ENCODE measurements around the gene RTN4RL1.
A peak's percentile ranks its signal among the peaks of the same experiment; 100 is the strongest.

The RTN4RL1 gene

GRCh38 chr17:1919201-1919600 lies 105.9 kb downstream of the RTN4RL1 start:
- DNase-seq (ENCODE audit: low spot score) = no peak

- DNase-seq (ENCODE audit: low spot score) = no peak
Measured at GRCh38 chr17:1918346-1919162, 106.6 kb downstream of the RTN4RL1 start.

DNA sequence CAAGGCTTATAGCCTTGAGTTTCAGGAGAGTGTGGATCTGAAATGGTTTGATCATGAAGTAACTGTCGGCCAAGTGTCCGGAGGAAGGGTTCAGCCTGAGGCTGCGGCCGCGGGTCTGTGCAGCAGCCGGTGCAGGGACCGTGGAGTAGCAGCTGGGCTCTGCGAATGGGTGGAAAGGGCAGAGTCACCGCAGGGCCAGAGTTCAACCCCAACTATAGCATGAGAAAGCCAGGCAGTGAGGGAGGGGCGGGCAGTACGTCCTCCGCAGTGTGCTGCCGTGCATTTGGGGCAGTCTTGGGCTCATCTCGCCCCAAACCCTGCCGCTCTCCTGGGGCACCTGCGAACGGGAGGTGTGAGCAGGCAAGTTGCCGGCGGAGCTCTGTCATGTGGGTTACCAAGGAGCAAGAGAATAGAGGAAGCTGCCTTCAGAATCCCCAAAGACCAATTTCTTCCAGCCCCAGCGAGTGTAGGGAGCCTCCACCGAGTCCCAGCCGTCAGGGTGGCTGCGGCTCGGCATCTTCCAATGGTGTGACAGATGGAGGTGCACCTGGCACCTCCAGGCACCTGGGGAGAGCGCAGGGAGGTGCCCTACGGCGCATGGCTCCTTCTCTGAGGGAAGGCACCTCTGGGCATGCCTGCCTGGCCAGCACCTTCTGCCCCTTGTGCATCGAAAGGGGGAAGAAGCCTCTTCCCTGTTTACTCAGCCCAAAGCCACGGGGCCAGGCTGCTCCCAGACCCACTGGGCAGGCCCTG lies 108.0 kb downstream of the RTN4RL1 start:
- no peak for DNase-seq (ENCODE audit: low spot score)

GRCh38 chr17:1916316-1916715 lies 108.8 kb downstream of the RTN4RL1 start:
- DNase-seq (ENCODE audit: low spot score) = no peak

DNA sequence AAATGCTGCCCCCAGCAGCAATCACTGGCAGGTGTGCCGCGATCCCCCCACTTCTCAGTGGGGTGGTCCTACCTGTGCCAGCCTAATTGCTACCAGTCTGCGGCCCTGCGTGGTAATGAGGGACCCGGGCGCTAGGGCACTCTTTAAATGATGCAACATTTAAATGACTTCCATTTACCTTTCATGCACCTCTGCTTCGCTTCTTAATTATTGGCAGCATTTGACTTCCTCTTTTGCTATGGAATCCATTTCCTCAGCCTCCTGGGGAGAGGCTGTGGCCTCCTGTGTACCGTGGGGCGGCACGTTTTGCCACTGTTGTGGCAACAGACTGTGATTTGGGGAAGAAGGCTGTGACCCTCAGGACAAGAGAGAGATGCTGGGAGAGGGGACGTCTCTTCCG lies 109.2 kb downstream of the RTN4RL1 start:
- DNase-seq (ENCODE audit: low spot score) = no peak

GRCh38 chr17:1914661-1915083 lies 110.5 kb downstream of the RTN4RL1 start:
- DNase-seq (ENCODE audit: low spot score) = no peak

DNA sequence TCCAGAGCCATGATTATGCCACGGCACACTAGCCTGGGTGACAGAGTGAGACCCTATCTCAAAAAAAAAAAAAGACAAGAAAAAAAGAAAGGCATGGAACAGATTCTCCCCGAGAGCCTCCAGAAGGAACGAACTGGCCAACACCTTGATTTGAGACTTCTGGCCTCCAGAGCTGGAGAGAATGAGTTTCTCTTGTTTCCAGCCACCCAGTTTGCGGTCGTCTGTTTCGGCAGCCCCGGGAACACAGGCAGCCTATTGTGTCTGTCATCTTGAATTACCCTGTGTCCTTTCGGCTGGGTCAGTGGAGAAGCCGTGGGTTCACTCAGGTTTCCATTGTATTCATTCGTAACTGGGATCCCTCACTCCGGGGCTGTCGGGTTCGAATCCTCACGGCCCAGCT lies 111.4 kb downstream of the RTN4RL1 start:
- DNase-seq (ENCODE audit: low spot score) = no peak

- no peak for DNase-seq (ENCODE audit: low spot score)
Measured at GRCh38 chr17:1912146-1912545, 113.0 kb downstream of the RTN4RL1 start.

DNA sequence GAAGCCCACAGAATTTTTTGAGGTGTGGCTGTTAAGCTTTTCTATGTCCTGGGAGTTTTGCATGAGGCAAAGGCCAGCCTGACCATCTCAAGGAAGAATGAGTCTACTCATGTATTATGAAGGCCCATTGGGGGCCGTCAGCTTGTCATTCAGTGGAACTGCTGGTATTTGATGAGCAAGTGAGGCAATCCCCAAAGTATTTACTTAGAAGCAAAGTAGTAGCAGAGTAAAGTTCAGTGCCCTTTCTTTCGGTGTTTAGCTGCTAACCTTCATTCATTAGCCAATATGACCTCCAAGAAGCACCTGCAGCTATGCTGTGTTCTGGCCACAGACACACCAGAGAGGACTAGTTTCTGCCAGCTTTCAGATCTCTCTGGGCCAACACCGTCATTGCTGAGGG lies 115.1 kb downstream of the RTN4RL1 start:
- no peak for DNase-seq (ENCODE audit: low spot score)

GRCh38 chr17:1908699-1909309 lies 116.3 kb downstream of the RTN4RL1 start:
- DNase-seq (ENCODE audit: low spot score) = peak; percentile 86

DNA sequence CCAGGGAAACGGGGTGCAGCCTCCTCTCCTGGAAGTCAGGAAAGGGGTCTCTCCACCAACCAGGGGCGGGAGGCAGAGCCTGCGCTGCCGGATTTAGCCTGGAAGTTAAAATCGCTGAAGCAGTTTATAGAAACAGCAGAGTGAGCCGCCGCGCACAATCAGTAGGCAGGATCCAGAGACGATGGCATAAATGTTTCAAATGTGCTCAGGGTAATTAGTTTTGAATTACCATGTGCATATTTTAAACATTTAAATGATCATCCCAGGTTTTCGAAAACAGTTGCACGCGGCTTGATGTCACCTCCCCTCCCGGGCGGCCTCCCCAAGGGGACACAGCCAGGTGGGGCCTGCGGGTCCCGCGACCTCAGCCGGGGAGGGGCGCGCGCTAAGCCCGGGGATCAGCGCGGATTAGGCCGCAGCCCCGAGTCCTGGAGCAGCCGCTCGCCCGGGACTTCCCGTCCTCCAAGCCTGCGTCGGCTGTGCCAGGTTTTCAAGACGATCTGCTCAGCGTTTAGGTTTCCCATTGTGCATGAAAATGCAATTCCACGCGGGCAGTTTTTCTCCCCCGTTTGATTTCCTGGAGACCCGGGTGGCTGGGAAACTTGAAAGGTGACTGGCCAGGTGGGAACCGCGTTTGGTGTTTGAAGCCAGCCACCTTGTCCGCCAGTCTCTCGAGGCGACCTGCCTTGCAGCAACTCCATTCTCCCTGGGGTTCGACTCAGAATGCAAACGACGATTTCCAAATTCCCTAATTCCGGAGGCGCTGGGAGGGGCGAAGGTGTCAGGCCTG lies 117.0 kb downstream of the RTN4RL1 start:
- DNase-seq (ENCODE audit: low spot score) = peak; percentile 60

DNA sequence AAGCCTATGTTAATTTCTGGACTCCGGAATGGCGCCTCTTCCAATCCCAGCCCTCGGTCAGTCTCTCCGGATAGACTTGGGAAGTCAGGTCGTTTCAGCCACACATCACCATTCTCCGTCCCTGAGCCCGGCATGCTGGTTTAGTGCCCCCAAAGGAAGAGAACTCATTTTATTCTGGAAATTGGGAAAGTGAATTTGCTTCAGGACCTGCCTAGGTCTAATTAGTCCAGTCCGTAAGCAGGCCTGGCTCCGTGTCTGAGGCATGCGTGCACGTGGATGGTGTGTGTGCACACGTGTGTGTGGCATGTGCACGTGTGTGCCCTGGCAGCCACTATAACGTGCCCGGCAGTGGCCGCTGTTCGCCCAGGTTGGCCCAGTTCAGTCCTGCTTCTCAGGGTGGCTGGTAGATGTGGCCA lies 117.9 kb downstream of the RTN4RL1 start:
- no peak for DNase-seq (ENCODE audit: low spot score)

DNA sequence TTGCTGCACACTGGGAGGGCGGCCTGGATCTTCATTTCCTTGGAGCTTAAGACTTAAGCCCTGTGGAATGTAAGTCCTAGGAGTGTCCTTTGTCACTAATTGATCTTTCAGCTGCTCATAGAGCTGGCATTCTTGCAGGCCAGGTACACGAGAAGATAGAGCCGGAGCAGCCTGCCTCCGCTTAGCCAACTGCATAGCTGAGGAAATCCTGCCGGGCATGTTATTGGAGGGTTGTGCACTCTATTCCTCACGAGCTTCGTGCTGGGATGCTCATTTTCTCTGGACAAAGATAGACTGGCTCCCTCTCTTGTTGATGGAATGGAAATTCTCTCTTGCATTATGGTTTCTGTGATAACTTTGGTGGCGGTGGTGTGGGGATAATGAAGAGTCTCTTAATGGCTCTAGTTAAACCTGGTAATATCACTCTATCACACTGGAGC lies 118.5 kb downstream of the RTN4RL1 start:
- no peak for DNase-seq (ENCODE audit: low spot score)

DNA sequence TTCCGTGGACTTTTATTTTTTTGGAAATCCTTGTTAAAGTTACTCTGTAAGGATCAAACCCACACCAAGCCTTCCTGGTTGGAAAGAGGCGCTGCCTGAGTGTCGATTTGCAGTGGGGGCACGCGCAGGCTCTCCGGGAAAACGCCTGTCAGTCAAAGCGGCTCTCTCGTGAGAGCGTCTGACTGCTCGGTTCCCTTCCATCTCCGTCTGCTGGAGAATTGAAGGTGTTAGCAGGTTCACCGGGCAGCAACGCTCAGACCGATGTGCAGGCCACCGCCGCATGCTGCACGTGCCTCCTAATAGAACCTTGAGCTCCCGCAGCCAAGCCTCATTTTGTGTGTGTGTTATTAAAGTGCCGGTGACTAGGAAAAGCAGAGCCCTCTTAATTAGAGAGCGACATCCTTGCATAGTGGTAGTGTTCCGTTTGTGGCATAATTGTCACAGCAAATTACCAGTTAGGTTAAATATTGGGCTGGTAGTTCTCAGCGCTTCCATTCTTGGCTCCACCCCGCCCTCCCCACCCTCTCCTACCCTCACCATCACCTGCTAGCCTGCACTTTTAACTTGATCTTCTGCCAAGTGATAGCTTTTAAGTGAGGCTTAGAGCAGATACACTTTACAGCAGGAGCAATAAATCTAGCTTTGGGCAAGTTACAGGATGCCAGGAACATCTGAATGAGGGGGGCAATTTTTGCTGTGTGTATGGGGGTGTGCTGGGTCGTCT lies 119.8 kb downstream of the RTN4RL1 start:
- DNase-seq (ENCODE audit: low spot score) = no peak

- no peak for DNase-seq (ENCODE audit: low spot score)
Measured at GRCh38 chr17:1904273-1905182, 120.6 kb downstream of the RTN4RL1 start.

GRCh38 chr17:1899403-1900000 lies 125.6 kb downstream of the RTN4RL1 start:
- DNase-seq (ENCODE audit: low spot score) = no peak

DNA sequence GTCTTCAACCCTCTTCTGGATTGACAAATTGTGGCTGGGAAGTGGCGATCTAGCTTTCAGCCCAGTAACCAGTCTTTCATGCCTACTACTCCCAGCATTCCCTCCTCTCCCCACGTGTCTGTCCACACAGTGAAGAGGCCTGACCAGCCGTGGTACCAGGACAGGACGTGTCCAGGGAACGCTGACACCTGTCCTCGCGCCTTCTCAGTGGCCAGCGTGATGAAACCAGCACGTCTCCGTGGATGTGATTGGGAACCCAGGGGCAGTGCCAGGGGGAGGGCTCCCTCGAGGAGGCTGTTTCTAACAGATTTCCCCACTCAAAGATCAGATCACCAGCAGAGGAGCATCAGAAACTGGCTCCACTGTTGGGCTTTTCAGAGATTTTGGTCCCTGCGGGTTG lies 126.3 kb downstream of the RTN4RL1 start:
- no peak for DNase-seq (ENCODE audit: low spot score)

DNA sequence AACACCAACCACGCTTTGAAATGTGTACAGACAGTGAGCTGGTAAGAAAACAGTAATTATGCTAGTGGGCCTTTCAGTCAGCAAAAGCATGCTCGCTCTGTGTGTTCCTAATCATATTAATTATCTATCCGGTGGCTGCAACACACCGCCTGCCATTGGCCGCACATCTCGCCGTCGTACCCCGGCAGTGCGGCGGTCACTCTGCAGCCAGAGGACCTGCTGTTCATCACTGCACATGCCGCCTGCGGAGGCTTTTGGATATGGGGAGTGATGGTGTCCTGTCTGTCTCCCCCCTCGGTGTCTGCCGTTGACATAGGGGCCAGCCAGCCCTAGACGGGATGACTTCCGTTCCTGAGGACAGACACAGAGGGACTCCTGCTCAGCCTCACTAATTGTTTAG lies 126.8 kb downstream of the RTN4RL1 start:
- DNase-seq (ENCODE audit: low spot score) = no peak

DNA sequence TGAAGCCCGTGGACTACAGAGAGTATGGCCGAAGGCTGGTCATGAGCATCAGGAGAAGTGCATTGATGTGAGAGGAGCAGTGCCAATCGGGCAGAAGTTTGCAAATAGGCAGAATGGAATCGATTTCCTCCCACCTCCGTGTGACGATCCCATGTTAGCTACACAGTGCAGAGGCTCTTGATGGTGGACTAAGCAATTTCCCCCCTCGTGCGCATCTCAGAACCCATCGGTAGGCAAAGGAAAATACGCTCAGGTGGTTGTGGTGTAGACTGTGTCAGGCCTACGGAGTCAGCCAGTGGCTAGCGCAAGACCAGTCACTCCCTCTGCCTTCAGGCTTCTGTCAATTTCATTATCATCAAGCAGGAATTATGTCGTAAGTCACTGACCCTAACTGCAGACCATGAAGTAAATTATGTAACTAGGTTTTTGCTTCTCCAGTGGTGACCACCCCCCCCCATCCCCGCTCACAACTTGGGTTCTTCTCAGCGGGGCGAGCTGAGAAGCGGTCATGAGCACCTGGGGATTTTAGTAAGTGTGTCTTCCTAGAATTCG lies 128.0 kb downstream of the RTN4RL1 start:
- DNase-seq (ENCODE audit: low spot score) = no peak
